B cell (primary cell): ENCODE results near the gene ASXL2.

Source experiments
- CTCF ChIP-seq: fragments of 200-600 bp; IDR thresholded peaks from one replicate; pipeline ENCODE4 v1.8.0; 2022; ENCODE audit warnings: antibody characterized with exemption, mild to moderate bottlenecking
- EZH2 ChIP-seq: IDR thresholded peaks from 2 replicates; pipeline ENCODE4 v1.6.1; 2012; ENCODE audit warnings: borderline replicate concordance, low read depth, mild to moderate bottlenecking, moderate library complexity, low read length; ENCODE audit not compliant: insufficient read depth, poor library complexity, severe bottlenecking

DNA sequence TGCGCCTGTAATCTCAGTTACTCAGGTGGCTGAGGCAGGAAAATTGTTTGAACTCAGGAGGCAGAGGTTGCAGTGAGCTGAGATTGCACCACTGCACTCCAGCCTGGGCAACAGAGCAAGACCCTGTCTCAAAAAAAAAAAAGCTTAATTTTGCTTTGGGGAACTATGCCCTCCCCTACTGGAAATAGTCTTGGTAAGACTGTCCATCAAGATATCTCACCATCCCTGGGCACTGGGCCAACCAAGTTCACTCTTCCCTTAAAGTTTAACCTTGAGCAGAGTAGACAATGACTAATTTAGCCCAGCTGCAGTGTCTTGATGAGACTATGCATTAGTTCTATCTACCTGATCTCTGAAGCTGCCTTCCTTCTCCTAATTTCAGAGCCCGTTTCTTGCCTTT, 44.7 kb downstream of the ASXL2 start:
- TF ChIP-seq CTCF (no peak), EZH2 (no peak)
